Measurements from ENCODE around the gene TNF.

Gene TNF

DNA sequence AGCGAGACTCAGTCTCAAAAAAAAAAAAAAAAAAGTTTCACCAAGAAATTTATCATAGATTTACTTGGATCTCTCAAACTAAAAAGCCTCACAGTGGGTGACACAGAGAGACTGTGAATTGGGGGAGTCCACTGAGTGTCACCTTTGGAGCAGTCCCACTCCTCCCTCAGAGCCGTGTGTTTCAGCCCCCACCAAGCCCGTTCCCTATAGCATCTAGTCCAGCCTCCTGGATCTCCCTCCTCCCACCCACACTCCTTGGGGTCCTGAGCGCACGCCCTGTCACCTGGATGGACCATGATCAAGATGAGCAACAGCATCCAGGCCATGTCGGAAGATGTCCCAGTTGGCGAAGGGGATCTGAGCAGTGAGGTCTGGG lies 17.0 kb downstream of the TNF start:
- DNase-seq, result no peak

- DNase-seq, result peak; percentile 55
These were observed 21.6 kb downstream of the TNF start for GRCh38 chr6:31597006-31597405.

DNA sequence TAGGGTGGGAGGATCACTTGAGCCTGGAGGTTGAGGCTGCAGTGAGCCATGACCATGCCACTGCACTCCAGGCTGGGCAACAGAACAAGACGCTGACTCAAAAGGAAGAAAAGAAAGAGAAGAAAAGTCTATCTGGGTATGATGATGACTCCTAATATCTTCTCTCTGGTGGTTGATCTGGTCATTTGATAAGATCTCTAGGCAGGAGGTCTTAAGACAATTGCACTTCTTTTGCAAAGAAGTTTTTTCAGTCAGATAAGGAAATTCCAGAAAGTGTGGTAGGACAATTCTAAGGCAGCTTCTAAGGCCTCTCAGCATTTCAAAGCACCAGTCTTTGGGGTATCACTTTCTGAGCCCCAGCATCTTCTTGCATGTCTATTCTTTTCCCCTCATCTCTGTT lies 32.0 kb downstream of the TNF start:
- DNase-seq, result no peak

DNA sequence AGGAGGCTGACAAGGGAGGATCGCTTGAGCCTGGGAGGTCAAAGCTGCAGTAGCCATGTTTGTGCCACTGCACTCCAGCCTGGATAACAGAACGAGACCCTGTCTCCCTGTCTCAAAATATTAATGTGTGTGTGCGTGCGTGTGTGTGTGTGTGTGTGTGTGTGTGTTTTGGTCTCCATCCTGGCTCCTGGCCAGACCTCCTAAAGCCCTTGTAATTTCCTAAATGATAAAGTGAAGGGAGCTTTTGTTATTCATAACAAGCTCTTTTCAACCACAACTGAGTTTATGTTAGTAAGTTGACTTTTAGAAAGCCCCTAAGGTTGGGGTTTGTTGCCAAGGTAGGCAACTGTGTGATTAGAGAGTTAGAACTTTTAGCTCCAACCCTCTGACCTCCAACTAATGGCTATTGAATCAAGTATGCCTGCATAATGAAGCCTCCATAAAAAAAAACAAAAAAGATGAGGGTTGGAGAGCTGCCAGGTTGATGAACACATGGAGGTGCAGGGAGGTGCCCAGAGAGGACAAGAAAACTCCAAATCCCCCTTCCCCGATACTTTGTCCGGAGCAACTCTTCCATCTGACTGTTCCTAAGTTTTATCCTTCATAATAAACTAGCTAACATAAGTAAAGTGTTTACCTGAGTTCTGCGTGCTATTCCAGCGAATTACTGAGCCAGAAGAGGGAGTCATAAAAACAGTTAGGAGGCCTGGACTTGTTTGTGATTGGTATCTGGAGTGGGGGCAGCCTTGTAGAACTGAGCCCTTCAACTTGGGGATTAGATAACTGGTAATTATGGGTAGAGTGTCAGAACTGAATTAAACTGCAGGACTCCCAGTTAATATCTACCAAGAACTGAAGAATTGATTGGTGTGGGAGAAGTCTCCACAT lies 34.4 kb downstream of the TNF start:
- no peak for DNase-seq

DNA sequence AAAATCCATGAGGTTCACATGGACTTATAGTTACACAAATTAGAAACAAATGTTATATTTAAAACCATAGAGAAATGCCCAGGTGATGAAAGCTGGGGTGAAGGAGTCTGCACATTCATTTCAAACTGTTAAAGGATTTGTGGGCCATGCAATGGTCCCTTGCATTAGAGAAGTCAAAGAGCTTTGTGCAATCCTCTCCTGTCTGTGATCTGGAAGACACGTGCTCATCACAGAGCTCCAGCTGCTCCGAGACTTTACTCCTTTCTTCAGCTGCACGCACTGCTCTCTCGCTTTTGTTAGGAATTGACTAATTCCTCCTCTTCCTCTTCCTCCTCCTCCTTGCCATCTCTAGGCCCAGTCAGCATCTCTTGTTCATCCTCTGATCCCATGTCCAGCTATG lies 35.6 kb downstream of the TNF start:
- DNase-seq, result no peak

GRCh38 chr6:31614075-31614619 lies 38.8 kb downstream of the TNF start:
- peak; percentile 85 for DNase-seq

- peak; percentile 55 for DNase-seq
These were observed 39.6 kb downstream of the TNF start, which contains the start of gene AIF1 for GRCh38 chr6:31614684-31615578. AIF1 (plus strand) TSS chr6:31615234; CDS start chr6:31615330, 96 bp downstream.

- no peak for DNase-seq
These were observed 40.4 kb downstream of the TNF start for GRCh38 chr6:31615748-31616147.

DNA sequence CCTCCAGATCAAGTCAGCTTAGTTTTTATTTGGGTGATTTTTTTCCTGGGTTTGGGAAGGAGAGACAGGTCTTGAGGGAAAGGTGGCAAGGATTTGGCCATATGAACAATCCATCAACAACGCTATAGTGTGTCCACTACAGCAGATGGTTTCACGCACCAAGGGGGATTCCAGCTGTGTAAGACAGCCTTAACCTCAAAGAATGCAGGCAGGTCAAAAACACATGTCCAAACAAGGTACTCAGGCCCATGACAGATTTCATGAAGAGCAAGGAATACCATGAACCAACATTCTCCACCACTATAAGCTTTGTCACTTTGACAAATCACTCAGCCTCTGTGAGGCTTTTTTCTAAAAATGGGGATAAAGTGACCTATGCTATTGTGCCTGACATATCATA lies 41.6 kb downstream of the TNF start:
- DNase-seq, result no peak

- DNase-seq, result peak; percentile 99
These were observed 44.6 kb downstream of the TNF start for GRCh38 chr6:31619805-31620585.

GRCh38 chr6:31620586-31621319 lies 45.4 kb downstream of the TNF start, which contains the start of gene PRRC2A:
PRRC2A (plus strand) TSS chr6:31620715; CDS start chr6:31622790, 2,075 bp downstream.
- no peak for DNase-seq

GRCh38 chr6:31621320-31621939 lies 46.1 kb downstream of the TNF start:
- no peak for DNase-seq

- no peak for DNase-seq
These were observed 46.6 kb downstream of the TNF start for GRCh38 chr6:31621991-31622390.

DNA sequence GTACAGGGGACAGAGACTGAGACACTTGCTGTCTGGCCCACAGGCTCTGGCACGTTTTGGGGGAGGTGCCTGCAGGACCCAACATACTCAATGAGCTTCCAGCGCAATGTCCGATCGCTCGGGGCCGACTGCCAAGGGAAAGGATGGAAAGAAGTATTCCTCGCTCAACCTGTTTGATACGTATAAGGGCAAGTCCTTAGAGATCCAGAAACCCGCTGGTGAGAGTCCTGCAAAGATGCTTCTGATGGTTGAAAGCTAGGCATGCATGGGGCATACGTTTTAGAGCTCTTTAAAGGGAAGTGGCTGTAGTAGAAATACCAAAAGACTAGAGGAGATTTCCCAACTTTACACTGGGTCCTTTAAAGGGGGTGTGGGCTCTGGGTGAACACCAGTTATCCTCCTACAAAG lies 47.3 kb downstream of the TNF start:
- no peak for DNase-seq

DNA sequence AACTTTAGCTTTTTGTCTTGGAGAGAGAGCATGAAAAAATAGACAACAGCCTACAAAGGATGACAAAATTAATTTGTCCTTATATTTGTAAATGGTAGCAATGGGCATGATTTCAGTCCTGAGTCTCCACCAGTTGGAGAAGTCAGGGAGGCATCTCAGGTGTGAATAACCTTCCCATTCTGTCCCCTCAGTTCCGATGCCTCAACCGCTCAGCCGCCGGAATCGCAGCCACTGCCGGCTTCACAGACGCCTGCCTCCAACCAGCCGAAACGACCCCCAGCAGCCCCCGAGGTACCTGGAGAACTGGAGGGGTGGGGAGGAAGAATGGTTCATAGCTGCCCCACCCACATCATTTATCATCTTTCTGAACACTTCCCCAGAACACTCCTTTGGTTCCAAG lies 48.7 kb downstream of the TNF start:
- DNase-seq, result no peak

DNA sequence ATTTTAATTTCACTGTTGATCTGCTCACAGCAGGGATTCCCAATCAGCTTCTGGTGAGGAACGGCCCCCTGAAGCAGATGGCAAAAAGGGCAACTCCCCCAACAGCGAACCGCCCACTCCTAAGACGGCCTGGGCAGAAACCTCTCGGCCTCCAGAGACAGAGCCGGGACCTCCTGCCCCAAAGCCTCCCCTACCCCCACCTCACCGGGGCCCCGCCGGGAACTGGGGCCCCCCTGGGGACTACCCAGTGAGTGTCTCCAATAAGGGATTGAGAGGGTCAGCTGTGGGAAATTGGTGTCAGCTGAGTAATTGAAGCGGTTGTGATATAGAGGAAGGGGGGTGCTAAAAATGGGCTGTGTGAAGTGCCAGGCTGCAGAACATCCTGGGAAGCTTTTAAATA lies 51.6 kb downstream of the TNF start:
- DNase-seq, result no peak

GRCh38 chr6:31627690-31628287 lies 52.4 kb downstream of the TNF start:
- no peak for DNase-seq
